H1 (cell line): ENCODE measurements around the gene MYLIP. TPM values are rescaled to one million over a fixed set of nuclear protein-coding genes. Genes with fewer than 3 reads are reported as not detected.

ENCODE experiments used
- CTCF ChIA-PET: fragments of 300-600 bp; sonication (Branson Sonifier 250); formaldehyde crosslinking; loops from one replicate; lab custom pipeline; 2021; ENCODE audit not compliant: partially characterized antibody; lab: Charles Lee
- POLR2A ChIA-PET: fragments of 300-600 bp; sonication (Branson Sonifier 250); formaldehyde crosslinking; loops from one replicate; lab custom pipeline; 2021; ENCODE audit warnings: inconsistent platforms; ENCODE audit not compliant: partially characterized antibody; lab: Charles Lee
- DNase-seq, 2 experiments: peaks; one replicate each; pipeline versions ENCODE4 v3.0.0 to v3.0.0-alpha.2; 2010 to 2022; ENCODE audit warnings: low spot score in 2 of 2, low read depth in 1 of 2, mixed read lengths in 1 of 2
- FAIRE-seq: peaks from 2 replicates; lab custom pipeline; 2011; peaks lifted over from hg19 to GRCh38; lab: Jason Lieb, UNC
- H2AFZ ChIP-seq: 2 replicates; pipeline ENCODE4 v1.8.1; 2012; ENCODE audit warnings: low read length, inconsistent platforms
- H2AK5ac ChIP-seq: 2 replicates; pipeline ENCODE4 v1.6.1; 2013; ENCODE audit warnings: low read depth, low read length
- H2BK120ac ChIP-seq: replicated peaks from 2 replicates; pipeline ENCODE3; 2013; ENCODE audit warnings: low read depth, low read length, inconsistent platforms
- H2BK12ac ChIP-seq: 2 replicates; pipeline ENCODE4 v1.6.1; 2013; ENCODE audit warnings: low read depth, low read length
- H2BK15ac ChIP-seq: 2 replicates; pipeline ENCODE4 v1.6.1; 2013; ENCODE audit warnings: low read length
- H2BK20ac ChIP-seq: 2 replicates; pipeline ENCODE4 v1.6.1; 2013; ENCODE audit warnings: low read length
- H2BK5ac ChIP-seq: 2 replicates; pipeline ENCODE4 v1.6.1; 2013; ENCODE audit warnings: low read depth, low read length
- H3K14ac ChIP-seq: 2 replicates; pipeline ENCODE4 v1.6.1; 2013; ENCODE audit warnings: inconsistent platforms; ENCODE audit not compliant: insufficient read length
- H3K18ac ChIP-seq: 2 replicates; pipeline ENCODE4 v1.6.1; 2013; ENCODE audit warnings: low read length; ENCODE audit errors: extremely low read depth
- H3K23ac ChIP-seq: 2 replicates; pipeline ENCODE4 v1.6.1; 2013; ENCODE audit warnings: inconsistent platforms; ENCODE audit not compliant: insufficient read length
- H3K23me2 ChIP-seq: 2 replicates; pipeline ENCODE4 v1.6.1; 2013; ENCODE audit warnings: low read depth, low read length
- H3K27ac ChIP-seq: 2 replicates; pipeline ENCODE4 v1.6.1; 2011; ENCODE audit warnings: low read depth, low read length, inconsistent platforms
- H3K27me3 ChIP-seq, 4 experiments: replicated peaks in 1 of 4; 1 replicate in 1 of 4; 2 replicates in 3 of 4; pipeline versions ENCODE4 v1.6.1 to v1.8.1; 2011 to 2013; ENCODE audit warnings: low read length in 3 of 4, mild to moderate bottlenecking in 3 of 4, inconsistent platforms in 2 of 4, mixed read lengths in 2 of 4, moderate library complexity in 1 of 4; ENCODE audit not compliant: control insufficient read depth in 3 of 4, insufficient read depth in 3 of 4; ENCODE audit errors: extremely low read depth in 1 of 4
- H3K36me3 ChIP-seq, 4 experiments: 2 replicates each; pipeline versions ENCODE4 v1.6.1 to v1.8.1; 2011 to 2013; ENCODE audit warnings: mild to moderate bottlenecking in 4 of 4, low read length in 3 of 4, moderate library complexity in 2 of 4, control low read depth in 1 of 4, inconsistent platforms in 1 of 4; ENCODE audit not compliant: insufficient read depth in 4 of 4, control insufficient read depth in 2 of 4
- H3K4ac ChIP-seq: replicated peaks from 2 replicates; pipeline ENCODE3; 2013; ENCODE audit warnings: low read length, low read depth, mixed read lengths, inconsistent platforms; ENCODE audit not compliant: insufficient read length
- H3K4me1 ChIP-seq, 4 experiments: replicated peaks in 1 of 4; 1 replicate in 1 of 4; 2 replicates in 3 of 4; pipeline versions ENCODE4 v1.6.1 to v1.8.1; 2011 to 2013; ENCODE audit warnings: low read length in 3 of 4, inconsistent platforms in 2 of 4, mixed read lengths in 1 of 4; ENCODE audit not compliant: insufficient read depth in 4 of 4, control insufficient read depth in 3 of 4
- H3K4me2 ChIP-seq, 2 experiments: 2 replicates each; pipeline versions ENCODE4 v1.6.1 to v1.8.1; 2011 to 2013; ENCODE audit warnings: low read depth in 2 of 2, low read length in 2 of 2, control low read depth in 1 of 2, inconsistent platforms in 1 of 2, mild to moderate bottlenecking in 1 of 2; ENCODE audit not compliant: insufficient read depth in 1 of 2
- H3K4me3 ChIP-seq, 4 experiments: fragments of 200-600, 300-600 bp in 1 of 4; sonication (generic), shearing (Covaris generic), sonication (Bioruptor Twin) in 1 of 4; 2 replicates each; pipeline versions ENCODE4 v1.5.1 to v1.8.1; 2011 to 2016; ENCODE audit warnings: low read length in 4 of 4, low read depth in 3 of 4, control low read depth in 2 of 4, inconsistent platforms in 2 of 4, mild to moderate bottlenecking in 2 of 4, mixed read lengths in 1 of 4, moderate library complexity in 1 of 4; ENCODE audit not compliant: insufficient read depth in 2 of 4; ENCODE audit errors: extremely low read depth in 1 of 4
- H3K56ac ChIP-seq: replicated peaks from 2 replicates; pipeline ENCODE3; 2013; ENCODE audit warnings: low read depth, mild to moderate bottlenecking, mixed read lengths, low read length, inconsistent platforms; ENCODE audit not compliant: insufficient read length
- H3K79me1 ChIP-seq: 2 replicates; pipeline ENCODE4 v1.6.1; 2013; ENCODE audit warnings: low read depth, low read length, control low read depth
- H3K79me2 ChIP-seq, 2 experiments: 2 replicates each; pipeline versions ENCODE4 v1.6.1 to v1.8.1; 2012 to 2013; ENCODE audit warnings: low read length in 2 of 2, mild to moderate bottlenecking in 2 of 2, inconsistent platforms in 1 of 2; ENCODE audit not compliant: insufficient read depth in 2 of 2, control insufficient read depth in 1 of 2
- H3K9ac ChIP-seq, 4 experiments: replicated peaks in 1 of 4; 1 replicate in 1 of 4; 2 replicates in 3 of 4; pipeline versions ENCODE4 v1.6.1 to v1.8.1; 2011 to 2013; ENCODE audit warnings: low read depth in 3 of 4, low read length in 3 of 4, control low read depth in 2 of 4, mild to moderate bottlenecking in 2 of 4, moderate library complexity in 2 of 4, inconsistent platforms in 1 of 4; ENCODE audit errors: extremely low read depth in 1 of 4
- H3K9me3 ChIP-seq, 2 experiments: 2 replicates each; pipeline versions ENCODE4 v1.6.1 to v1.8.1; 2012 to 2013; ENCODE audit warnings: mild to moderate bottlenecking in 2 of 2, moderate library complexity in 2 of 2, control low read depth in 1 of 2, inconsistent platforms in 1 of 2, low read depth in 1 of 2, low read length in 1 of 2, mixed read lengths in 1 of 2; ENCODE audit not compliant: insufficient read depth in 2 of 2
- H4K20me1 ChIP-seq, 2 experiments: replicated peaks in 1 of 2; 2 replicates each; pipeline versions ENCODE3 to v1.8.1; 2011 to 2013; ENCODE audit warnings: inconsistent platforms in 2 of 2, low read length in 2 of 2, mild to moderate bottlenecking in 1 of 2; ENCODE audit not compliant: insufficient read depth in 2 of 2, control insufficient read depth in 1 of 2
- H4K5ac ChIP-seq: 2 replicates; pipeline ENCODE4 v1.6.1; 2013; ENCODE audit warnings: low read length, low read depth, mixed read lengths, inconsistent platforms; ENCODE audit not compliant: insufficient read length
- H4K8ac ChIP-seq: 2 replicates; pipeline ENCODE4 v1.8.0; 2013; ENCODE audit warnings: mild to moderate bottlenecking, moderate library complexity, low read length, inconsistent platforms; ENCODE audit not compliant: insufficient read depth; ENCODE audit errors: extremely low read depth
- H4K91ac ChIP-seq: replicated peaks from 2 replicates; pipeline ENCODE3; 2013; ENCODE audit warnings: low read length, mixed read lengths, inconsistent platforms; ENCODE audit not compliant: insufficient read length
- CHD2 ChIP-seq: IDR thresholded peaks from 2 replicates; pipeline ENCODE4 v1.6.1; 2012; ENCODE audit warnings: low read length, improper control_type of control experiment
- CREB1 ChIP-seq: IDR thresholded peaks from 2 replicates; pipeline ENCODE4 v1.6.1; 2012; ENCODE audit warnings: inconsistent platforms
- E2F6 ChIP-seq: IDR thresholded peaks from 2 replicates; pipeline ENCODE4 v1.6.1; 2012; ENCODE audit warnings: inconsistent platforms
- GABPA ChIP-seq: IDR thresholded peaks from 2 replicates; pipeline ENCODE4 v1.6.1; 2011; ENCODE audit warnings: mild to moderate bottlenecking, low read length, moderate library complexity, borderline replicate concordance; ENCODE audit not compliant: insufficient read depth
- KDM5A ChIP-seq: fragments of 200-600 bp; IDR thresholded peaks from 2 replicates; pipeline ENCODE4 v1.7.1; 2012; ENCODE audit warnings: mild to moderate bottlenecking, low read length, inconsistent platforms, mixed read lengths
- POLR2AphosphoS5 ChIP-seq: IDR thresholded peaks from 2 replicates; pipeline ENCODE4 v1.6.1; 2011; ENCODE audit warnings: low read depth, low read length
- RBBP5 ChIP-seq: IDR thresholded peaks from 2 replicates; pipeline ENCODE4 v1.7.1; 2012; ENCODE audit warnings: low read depth, mild to moderate bottlenecking, inconsistent platforms, low read length, moderate library complexity, borderline replicate concordance
- RXRA ChIP-seq: IDR thresholded peaks from 2 replicates; pipeline ENCODE4 v1.6.1; 2011; ENCODE audit warnings: low read depth, mild to moderate bottlenecking, low read length, moderate library complexity; ENCODE audit not compliant: insufficient read depth
- SIX5 ChIP-seq: IDR thresholded peaks from 2 replicates; pipeline ENCODE4 v1.6.1; 2011; ENCODE audit warnings: mild to moderate bottlenecking, low read depth, low read length
- TBP ChIP-seq: IDR thresholded peaks from 2 replicates; pipeline ENCODE4 v1.6.1; 2011; ENCODE audit warnings: low read depth, low read length, improper control_type of control experiment
- YY1 ChIP-seq: IDR thresholded peaks from 2 replicates; pipeline ENCODE4 v1.6.1; 2011; ENCODE audit warnings: low read depth, mild to moderate bottlenecking, low read length
- WGBS, 2 experiments: shearing (Covaris generic) in 1 of 2; methylation state at CpG; one replicate each; pipeline versions ENCODE4 v1.1.6 to v1.1.7; 2013 to 2015; ENCODE audit warnings: low lambda C conversion rate in 2 of 2, mixed read lengths in 2 of 2, inconsistent platforms in 1 of 2, low coverage in 1 of 2, missing lambda C conversion rate in 1 of 2; ENCODE audit not compliant: insufficient replicate concordance in 2 of 2, insufficient coverage in 1 of 2, insufficient read length in 1 of 2; ENCODE audit errors: extremely low coverage in 1 of 2, missing lambda C conversion rate in 1 of 2; 5-methylcytosine and 5-hydroxymethylcytosine counted together
- polyA plus RNA-seq, 7 experiments: library from polyadenylated mRNA; depleted of rRNA in 3 of 7; stranded (reverse) in 5 of 7; unstranded in 2 of 7; fragments of >200 nt in 5 of 7; fragments of 200-250 nt in 2 of 7; gene quantifications; 1 replicate in 5 of 7; 2 replicates in 1 of 7; 4 replicates in 1 of 7; pipeline versions ENCODE4 v1.2.1 to v1.2.3, GENCODE V29; 2011 to 2013; ENCODE audit warnings: missing spikeins in 2 of 7, mixed read lengths in 2 of 7
- total RNA-seq: library from RNA; stranded (reverse); fragmentation: NEBNext Ultra II Directional; extraction: Animal tissue kit (Norgen Biotek cat#: 25700); gene quantifications from 2 replicates; pipeline ENCODE4 v1.2.1, GENCODE V29; 2021

Gene MYLIP
- total and polyA plus RNA-seq, 2 of the 8 experiments (the other 6 are each of a cell fraction or from before 2014, with no cell fraction given) = 21.1 to 26.9 TPM

GRCh38 chr6:16126056-16126455 lies 2.8 kb upstream of the MYLIP start:
- no peak overlapping the region for H2AFZ ChIP-seq
- no peak overlapping the region for H2BK120ac ChIP-seq
- peaks cover 4% of the 10 kb centered on the region; the same call in 1 of the 2 replicates for H3K23me2 ChIP-seq
- H3K56ac ChIP-seq = no peak overlapping the region
- WGBS, 2 experiments = 94% methylated on average over 3 of the region's 3 CpGs; no CpG with 5 or more reads in 1 of the 2 experiments
- ChIA-PET POLR2A (no interaction called here), CTCF (interaction anchor here (0.7 to 1.4 kb wide), 2 partner anchors 21 to 36 kb away, joined by 3 read pairs; no protein-coding TSS in a partner anchor)
- no peak overlapping the region for H3K4me3 ChIP-seq
- H2AK5ac ChIP-seq = no peak overlapping the region
- no peak overlapping the region for H3K18ac ChIP-seq
- no peak overlapping the region for H3K27ac ChIP-seq
- no peak overlapping the region for H3K23ac ChIP-seq
- H2BK15ac ChIP-seq = no peak overlapping the region
- H2BK20ac ChIP-seq = no peak overlapping the region
- H3K14ac ChIP-seq = no peak overlapping the region
- H4K91ac ChIP-seq = no peak overlapping the region
- peaks cover 9 to 21% of the 10 kb centered on the region in 2 experiments for H3K79me2 ChIP-seq
- H4K20me1 ChIP-seq = peaks cover 10 to 11% of the 10 kb centered on the region in 2 experiments
- FAIRE-seq = no peak
- H2BK5ac ChIP-seq = no peak overlapping the region
- H4K5ac ChIP-seq = no peak overlapping the region
- H3K9ac ChIP-seq = no peak overlapping the region
- DNase-seq = no peak
- no peak overlapping the region for H2BK12ac ChIP-seq
- no peaks in the 10 kb centered on the region; a peak in 1 of 7 replicates for H3K27me3 ChIP-seq
- no peak overlapping the region for H3K4ac ChIP-seq
- H4K8ac ChIP-seq = no peak overlapping the region
- no peaks in the 10 kb centered on the region for H3K9me3 ChIP-seq
- no peaks in the 10 kb centered on the region; a peak in 1 of 7 replicates for H3K4me1 ChIP-seq
- H3K36me3 ChIP-seq = peaks cover 0 to 7% (median 0%) of the 10 kb centered on the region in 4 experiments; a peak in 1 of 8 replicates
- no peak overlapping the region for H3K4me2 ChIP-seq
- no peaks in the 10 kb centered on the region for H3K79me1 ChIP-seq
- TF ChIP-seq RBBP5 (no peak), POLR2AphosphoS5 (no peak), RXRA (no peak), CHD2 (no peak), TBP (no peak), SIX5 (no peak), GABPA (no peak), CREB1 (no peak), YY1 (no peak), E2F6 (no peak), KDM5A (no peak)
